Kidney capillary endothelial cell (primary cell): ENCODE data around the gene NMRK2.
A peak's percentile ranks its signal among the peaks of the same experiment; 100 is the strongest.
"Not testable (repeated sequence)": the region's sequence is repeated elsewhere in the genome, so short reads cannot be mapped to it uniquely, and the experiment has no call there.

Experiments
- DNase-seq: peaks from one replicate; pipeline ENCODE4 v3.0.0-alpha.2; 2018; ENCODE audit warnings: low spot score

NMRK2 gene

GRCh38 chr19:3964256-3965194 is 31.7 kb downstream of the NMRK2 start:
- no peak for DNase-seq

DNA sequence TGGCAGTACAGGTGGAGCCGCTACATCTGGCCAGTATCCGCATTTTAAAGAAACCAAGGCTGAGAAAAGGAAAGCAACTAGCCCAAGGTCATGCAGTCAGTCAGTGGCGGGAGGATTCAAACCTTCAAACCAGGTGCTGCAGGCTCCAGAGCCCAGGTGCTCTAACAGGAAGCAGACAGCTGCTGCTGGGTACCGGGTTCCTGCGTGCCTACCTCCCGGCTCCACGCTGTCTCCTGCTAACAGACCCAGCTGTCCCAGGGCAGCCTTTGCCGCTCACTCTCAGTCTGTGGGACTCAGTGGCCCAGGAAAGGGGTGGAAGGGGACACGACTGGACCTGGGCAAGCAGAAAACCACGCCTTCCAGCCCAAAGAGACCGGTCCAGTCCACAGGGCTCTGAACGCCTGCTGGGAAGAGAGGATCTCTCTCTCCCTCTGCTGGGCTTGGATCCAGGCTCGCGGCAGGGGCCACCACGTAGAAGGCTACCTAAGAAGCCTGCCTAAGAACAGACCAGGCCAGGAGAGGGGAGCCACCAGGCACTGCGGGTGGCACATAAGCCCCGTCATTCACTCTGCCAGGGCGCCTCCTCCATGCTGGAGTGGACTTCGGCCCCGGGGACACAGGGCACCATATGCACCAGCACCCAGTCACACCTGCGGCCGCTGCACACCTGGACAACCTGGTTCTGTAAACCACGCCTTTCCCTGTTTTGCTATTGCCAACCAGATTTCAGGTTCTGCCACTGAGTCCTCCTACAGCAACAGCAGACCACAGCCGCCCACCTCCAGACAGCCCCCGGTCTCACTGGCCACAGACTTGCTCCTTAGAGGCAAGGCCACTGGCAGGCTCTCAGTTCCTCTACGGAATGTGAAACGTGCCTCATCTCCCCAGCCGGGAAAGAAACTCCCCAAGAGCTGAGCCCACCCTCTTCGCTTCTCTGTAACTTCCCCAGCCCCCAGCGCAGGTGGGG is 33.5 kb downstream of the NMRK2 start:
- no peak for DNase-seq

- not testable (repeated sequence) for DNase-seq
Measured at GRCh38 chr19:3967983-3968382, 35.1 kb downstream of the NMRK2 start.

- DNase-seq = peak; percentile 100
Measured at GRCh38 chr19:3968556-3969434, 35.9 kb downstream of the NMRK2 start.

GRCh38 chr19:3969435-3970312 is 36.8 kb downstream of the NMRK2 start:
- DNase-seq = peak; percentile 85

- DNase-seq = no peak
Measured at GRCh38 chr19:3970313-3970807, 37.5 kb downstream of the NMRK2 start.

GRCh38 chr19:3970808-3971598 is 38.1 kb downstream of the NMRK2 start, which contains the start of gene DAPK3:
Gene DAPK3 (minus strand): TSS chr19:3971099. CDS start chr19:3969735, 1,364 bp downstream.
- DNase-seq = peak; percentile 96

DNA sequence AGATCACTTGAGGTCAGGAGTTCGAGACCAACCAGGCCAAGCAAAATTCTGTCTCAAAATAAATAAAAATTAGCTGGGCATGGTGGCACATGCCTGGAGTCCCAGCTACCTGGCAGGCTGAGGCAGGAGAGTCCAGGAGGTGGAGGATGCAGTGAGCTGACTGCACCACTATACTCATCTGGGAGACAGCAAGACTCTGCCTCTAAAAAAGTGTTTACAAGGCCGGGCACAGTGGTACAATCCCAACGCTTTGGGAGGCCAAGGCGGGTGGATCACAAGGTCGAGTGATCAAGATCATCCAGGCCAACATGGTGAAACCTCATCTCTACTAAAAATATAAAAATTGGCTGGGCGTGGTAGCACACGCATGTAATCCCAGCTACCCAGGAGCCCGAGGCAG is 42.3 kb downstream of the NMRK2 start:
- DNase-seq = no peak

DNA sequence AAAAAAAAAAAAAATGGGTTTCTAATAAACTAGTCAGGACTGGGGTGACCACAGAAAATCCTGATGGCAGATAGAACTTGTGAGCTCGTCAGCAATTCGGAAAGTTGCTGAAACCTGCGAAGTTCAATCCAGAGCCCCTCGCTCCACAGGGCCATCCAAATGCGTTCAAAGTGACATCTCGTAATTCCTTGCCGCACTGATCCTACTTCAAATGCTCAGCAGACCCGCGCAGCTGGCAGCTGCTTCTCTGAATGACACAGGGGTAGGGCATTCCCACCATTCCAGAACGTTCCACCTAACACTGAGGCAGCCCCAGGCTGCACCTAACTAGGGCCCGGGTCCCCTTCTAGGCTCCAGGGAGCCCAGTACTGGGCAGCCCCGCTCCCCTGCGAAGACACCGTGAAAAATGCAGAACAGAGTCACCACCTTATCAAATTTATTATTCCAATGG is 42.8 kb downstream of the NMRK2 start:
- DNase-seq = no peak

GRCh38 chr19:3976495-3977241 is 43.8 kb downstream of the NMRK2 start:
- no peak for DNase-seq

DNA sequence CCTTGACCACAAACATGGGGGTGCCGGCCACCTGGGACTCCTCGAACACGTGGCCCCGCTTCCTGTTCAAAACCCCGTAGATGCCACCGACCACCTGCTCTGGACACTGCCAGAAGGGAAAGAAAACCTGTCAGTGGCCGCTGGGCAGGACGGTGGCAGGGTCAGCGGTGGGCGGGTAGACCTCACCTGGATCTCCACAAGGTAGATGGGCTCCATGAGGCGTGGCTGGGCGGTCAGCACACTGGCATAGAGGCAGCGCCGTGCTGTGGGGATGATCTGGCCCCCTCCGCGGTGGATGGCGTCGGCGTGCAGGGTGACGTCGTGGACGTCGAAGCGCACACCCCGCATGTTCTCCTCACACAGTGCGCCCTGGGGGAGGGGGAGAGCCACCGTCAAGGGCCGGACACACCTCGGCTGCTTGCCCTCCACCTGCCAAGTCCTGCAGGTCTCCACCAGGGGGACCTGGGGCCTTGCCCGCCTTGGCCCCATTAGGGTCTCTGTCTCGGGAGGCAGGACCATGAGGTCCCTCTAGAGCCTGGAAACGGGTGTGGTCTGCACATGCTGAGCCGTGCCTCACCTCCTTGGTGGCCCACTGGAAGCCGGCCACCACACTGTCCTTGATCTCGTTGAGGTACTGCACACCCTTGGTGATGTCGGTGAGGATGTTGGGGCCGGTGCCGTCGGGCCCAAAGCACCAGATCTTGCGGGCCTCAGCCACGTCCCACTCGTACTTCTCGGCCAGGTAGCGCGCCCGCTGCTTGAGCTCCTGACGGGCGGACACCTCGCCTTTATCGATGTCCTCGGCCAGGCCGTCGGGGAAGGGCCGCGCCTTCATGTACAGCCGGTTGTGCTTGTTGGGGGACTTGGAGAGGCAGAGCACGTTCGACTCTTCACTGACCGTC is 44.6 kb downstream of the NMRK2 start:
- no peak for DNase-seq

GRCh38 chr19:3978145-3978544 is 45.3 kb downstream of the NMRK2 start:
- no peak for DNase-seq

DNA sequence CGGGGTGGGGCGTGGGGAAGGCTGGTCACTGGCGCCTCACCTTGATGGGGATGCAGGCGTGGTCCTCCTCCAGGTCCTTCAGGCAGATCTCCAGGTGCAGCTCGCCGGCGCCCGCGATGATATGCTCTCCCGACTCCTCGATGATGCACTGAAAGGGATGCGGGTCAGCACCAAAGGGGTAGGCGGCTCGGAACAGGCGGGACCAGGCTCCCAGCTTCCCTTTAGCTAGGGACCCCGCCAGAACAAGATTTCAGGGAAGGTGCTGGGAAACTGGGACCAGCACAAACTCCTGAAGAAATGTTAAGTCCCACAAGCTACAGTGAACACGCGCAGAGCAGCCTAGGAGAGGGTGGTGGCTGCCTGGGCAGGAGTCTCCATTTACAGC is 46.4 kb downstream of the NMRK2 start:
- no peak for DNase-seq

DNA sequence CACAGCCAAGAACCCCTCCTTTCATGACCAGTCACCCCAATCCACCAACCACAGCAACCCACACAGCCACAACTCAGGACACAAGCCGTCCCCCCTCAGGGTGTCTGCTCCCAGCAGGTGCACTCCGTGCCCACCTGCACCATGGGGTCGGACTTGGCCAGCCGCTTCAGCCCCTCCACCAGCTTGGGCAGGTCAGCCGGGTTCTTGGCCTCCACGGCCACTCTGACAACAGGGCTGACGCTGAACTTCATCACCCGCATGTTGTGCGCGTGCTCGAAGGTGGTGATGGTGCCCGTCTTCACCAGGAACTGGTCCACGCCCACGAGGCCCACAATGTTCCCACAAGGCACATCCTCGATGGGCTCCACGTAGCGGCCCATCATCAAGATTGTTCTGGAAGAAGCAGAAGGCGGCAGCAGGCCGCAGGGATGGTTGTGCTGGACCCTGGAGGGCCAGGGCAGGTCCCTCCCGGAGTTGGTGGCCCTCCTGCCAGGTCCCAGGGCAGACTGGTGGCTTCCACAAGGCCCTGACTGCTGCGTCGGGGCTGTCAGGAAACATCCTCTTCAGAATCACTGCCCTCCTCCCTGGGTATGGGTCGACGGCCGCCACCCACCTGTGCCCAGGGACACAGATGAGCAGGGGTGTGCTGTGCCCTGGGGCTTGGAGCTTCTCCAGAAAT is 46.9 kb downstream of the NMRK2 start:
- no peak for DNase-seq

GRCh38 chr19:3980353-3981251 is 47.7 kb downstream of the NMRK2 start:
- no peak for DNase-seq

GRCh38 chr19:3981373-3981735 is 48.5 kb downstream of the NMRK2 start:
- DNase-seq = no peak
